Cardiac septum (tissue), 1 donor: Measurements from ENCODE around the gene FAM20B. TPM values are rescaled to one million over a fixed set of nuclear protein-coding genes. Genes with fewer than 3 reads are reported as not detected.
"Not testable (repeated sequence)": the region's sequence is repeated elsewhere in the genome, so short reads cannot be mapped to it uniquely, and the experiment has no call there.

Experiments
- DNase-seq: peaks from one replicate; pipeline ENCODE4 v3.0.0-alpha.2; 2020; ENCODE audit warnings: low spot score
- intact Hi-C: fragments of 100-400 bp; cut with DNase I; formaldehyde crosslinking; loops from one replicate; pipeline ENCODE4 v1.14.0; 2022
- total RNA-seq: library from RNA; stranded (reverse); fragmentation: NEBNext Ultra II Directional; extraction: Animal tissue kit (Norgen Biotek cat#: 25700); gene quantifications from one replicate; pipeline ENCODE4 v1.2.1, GENCODE V29; 2021
- donor health status: DM: no; HTN: no; CAD: no.

FAM20B gene
- total RNA-seq, 1 donor from 2014 or later, result 54.6 TPM

- DNase-seq, result no peak
- intact Hi-C loops, result no loop called here
These were observed 8.0 kb upstream of the FAM20B start for GRCh38 chr1:179017383-179018326.

- intact Hi-C loops, result no loop called here
- DNase-seq, result no peak
These were observed 3.8 kb upstream of the FAM20B start for GRCh38 chr1:179021873-179022272.

GRCh38 chr1:179023946-179024650 is 1.6 kb upstream of the FAM20B start:
- DNase-seq, result no peak
- intact Hi-C loops, result no loop called here

DNA sequence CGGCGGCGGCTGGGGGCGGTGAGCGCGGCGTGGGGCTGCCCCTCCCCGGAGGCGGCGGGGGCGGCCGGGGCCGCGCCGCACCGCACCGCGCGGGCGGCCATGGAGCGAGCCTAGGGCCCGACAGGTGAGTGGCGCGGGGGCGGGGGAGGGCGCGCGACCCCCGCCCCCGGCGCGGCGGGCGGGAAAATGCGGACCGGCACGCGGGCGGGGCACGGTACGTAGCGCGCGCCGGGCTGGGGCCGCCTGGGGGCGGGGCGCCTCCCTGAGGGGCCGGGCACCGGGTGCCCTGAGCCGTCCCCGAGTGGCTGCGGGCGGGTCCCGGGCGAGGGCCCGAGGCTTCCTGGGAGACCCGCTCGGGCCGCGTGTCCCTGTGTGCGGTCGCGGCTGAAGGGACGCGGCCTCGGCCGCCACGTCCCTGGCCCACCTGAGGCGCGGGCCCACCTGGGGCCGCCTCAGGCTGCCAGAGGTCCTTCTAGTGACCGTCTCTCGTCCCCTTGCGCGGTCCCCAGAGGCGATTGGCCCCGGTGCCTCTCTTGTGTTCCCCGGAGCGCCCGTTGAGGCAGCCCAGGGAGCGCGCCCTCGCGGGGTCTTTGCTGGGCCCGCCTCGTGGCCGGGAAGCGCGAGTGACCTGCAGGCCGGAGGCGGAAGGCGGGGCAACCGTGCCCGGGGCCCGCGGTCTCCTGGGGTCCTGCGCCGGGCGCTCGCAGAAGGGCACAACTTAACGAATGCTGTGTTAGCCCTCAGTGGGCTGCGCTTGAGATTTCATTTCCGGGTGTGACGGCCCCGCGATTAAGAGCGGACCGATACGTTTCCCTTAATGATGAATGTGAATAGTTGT is 500 bp downstream of the FAM20B start:
- intact Hi-C loops, result loop anchor here (5.0 kb wide), 1 partner anchor 56 kb away; the partner anchor contains the start of gene TOR3A
- DNase-seq, result peak; percentile 84

GRCh38 chr1:179026813-179027669 is 1.3 kb downstream of the FAM20B start:
- intact Hi-C loops, result loop anchor here (5.0 kb wide), 1 partner anchor 55 kb away; the partner anchor contains the start of gene TOR3A
- no peak for DNase-seq

DNA sequence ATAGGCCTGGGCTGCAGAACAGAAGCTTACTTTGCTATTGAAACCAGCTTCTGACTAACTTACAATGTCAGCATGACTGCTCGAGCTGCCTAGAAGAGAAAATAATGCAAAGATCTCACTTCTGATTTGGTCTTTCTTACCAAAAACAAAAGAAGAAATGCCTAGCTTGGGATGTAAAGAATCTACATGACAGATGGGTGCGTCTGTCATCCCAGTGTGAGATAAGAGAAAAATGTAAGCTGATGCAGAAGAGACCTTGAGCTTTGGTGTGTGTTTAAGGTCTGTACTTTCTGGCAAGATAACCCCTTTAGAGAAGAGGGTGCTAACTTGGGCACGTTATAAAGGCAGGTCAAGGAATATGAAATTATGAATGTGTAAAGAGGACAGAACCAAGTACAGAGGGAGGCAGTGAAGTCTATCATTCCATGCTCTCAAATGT is 3.6 kb downstream of the FAM20B start:
- DNase-seq, result no peak
- intact Hi-C loops, result loop anchor here (5.0 kb wide), 1 partner anchor 53 kb away; the partner anchor contains the start of gene TOR3A

- intact Hi-C loops, result no loop called here
- no peak for DNase-seq
These were observed 4.4 kb downstream of the FAM20B start for GRCh38 chr1:179030130-179030529.

DNA sequence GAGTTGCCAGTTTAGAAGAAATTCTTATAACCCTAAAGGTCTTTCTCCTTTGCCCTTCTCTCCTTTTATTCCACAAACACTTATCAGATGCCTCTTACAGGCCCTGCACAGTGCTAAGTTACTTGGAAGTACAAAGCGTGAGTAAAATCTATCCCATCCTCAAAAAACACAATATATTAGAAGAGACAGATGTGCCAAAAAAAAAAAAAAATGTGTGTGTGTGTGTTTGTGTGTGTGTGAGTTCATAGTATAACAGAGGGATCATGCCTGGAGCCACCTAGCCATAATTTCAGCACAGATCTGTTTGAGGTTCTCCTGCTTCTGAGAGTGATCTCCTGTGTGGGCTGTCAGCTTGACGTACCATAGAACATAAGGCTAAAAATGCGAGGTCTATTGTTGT is 5.0 kb downstream of the FAM20B start:
- intact Hi-C loops, result no loop called here
- DNase-seq, result no peak

DNA sequence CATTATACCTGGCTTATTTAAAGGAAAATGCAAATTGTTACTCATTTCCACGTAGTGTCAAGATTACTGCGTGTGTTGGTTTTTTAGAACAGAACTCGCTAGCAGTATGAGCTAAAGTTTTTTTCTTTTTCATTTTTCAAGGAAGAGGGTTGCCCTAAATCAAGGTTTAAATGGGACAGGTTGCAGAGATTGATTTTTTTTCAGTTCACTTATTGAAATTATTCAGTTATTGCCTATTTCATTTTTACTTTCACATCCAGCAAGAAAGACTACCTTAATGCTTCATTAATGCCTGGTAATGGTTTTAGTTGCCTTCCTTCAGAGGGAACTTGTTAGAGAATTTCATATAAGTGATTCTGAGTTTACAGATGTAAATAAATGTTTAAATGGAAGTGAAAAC is 5.6 kb downstream of the FAM20B start:
- DNase-seq, result no peak
- intact Hi-C loops, result no loop called here

- DNase-seq, result no peak
- intact Hi-C loops, result no loop called here
These were observed 6.3 kb downstream of the FAM20B start for GRCh38 chr1:179031855-179032513.

GRCh38 chr1:179034720-179035119 is 9.0 kb downstream of the FAM20B start:
- DNase-seq, result no peak
- intact Hi-C loops, result no loop called here

- no peak for DNase-seq
- intact Hi-C loops, result no loop called here
These were observed 11.3 kb downstream of the FAM20B start for GRCh38 chr1:179036844-179037465.

DNA sequence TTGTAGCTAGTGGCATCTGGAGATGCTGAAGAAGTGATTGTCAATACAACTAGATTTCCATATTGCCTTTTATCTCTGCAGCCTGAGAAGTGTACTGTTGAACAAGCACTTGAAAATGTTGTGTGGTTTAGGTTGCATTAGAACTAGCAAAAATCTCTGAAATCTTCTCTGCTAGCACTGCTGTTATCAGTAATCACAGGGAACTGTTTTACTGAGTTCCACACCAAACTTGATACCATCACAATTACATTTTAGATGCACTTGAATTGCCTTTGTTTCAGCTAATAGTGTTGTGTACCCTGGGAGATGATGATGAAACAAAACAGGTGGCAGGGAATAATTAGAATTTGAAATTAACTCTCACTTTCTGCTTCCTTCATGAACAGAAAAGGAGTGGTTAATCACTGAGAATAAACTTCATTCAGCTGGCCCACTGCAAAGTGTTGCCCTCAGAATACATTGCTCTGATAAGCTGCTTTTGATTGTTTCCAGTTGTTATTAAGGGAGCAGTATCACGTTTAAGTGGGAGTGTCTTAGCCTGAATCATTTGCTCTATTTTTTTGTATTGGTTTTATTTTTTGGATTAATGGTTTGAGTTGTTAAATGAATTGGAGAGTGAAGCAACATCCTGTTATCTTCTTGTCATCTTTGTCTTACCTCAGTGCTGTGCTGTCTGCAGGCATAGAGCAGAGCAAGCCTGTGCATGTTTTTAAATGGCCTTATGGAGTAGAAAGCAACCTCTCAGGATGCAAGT is 13.0 kb downstream of the FAM20B start:
- intact Hi-C loops, result no loop called here
- no peak for DNase-seq

GRCh38 chr1:179039502-179040174 is 13.9 kb downstream of the FAM20B start:
- intact Hi-C loops, DNase-seq: not testable (repeated sequence)

DNA sequence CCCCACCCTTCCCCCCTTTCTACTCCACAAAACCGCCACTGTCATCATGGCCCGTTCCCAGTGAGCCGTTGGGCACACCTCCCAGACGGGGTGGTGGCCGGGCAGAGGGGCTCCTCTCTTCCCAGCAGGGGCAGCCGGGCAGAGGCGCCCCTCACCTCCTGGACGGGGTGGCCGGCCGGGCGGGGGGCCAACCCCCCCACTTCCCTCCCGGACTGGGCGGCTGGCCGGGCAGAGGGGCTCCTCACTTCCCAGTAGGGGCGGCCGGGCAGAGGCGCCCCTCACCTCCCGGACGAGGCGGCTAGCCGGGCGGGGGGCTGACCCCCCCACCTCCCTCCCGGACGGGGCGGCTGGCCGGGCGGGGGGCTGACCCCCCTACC is 14.5 kb downstream of the FAM20B start:
- intact Hi-C loops, DNase-seq: not testable (repeated sequence)

GRCh38 chr1:179042087-179042486 is 16.4 kb downstream of the FAM20B start:
- intact Hi-C loops, result no loop called here
- DNase-seq, result no peak

- DNase-seq, result no peak
- intact Hi-C loops, result no loop called here
These were observed 17.0 kb downstream of the FAM20B start for GRCh38 chr1:179042700-179043099.
